ENCODE results near the gene RAI14.

- TF ChIP-seq CTCF (IDR thresholded peaks at IDR 0.05), result no peak
- no peak for TF ChIP-seq ZFX (IDR thresholded peaks at IDR 0.05; ENCODE audit: borderline replicate concordance)
These were observed 122.1 kb downstream of the RAI14 start for GRCh38 chr5:34778091-34778850.
